ENCODE measurements around the gene MED31. TPM values are rescaled to one million over a fixed set of nuclear protein-coding genes. Genes with fewer than 3 reads are reported as not detected.
A peak's percentile ranks its signal among the peaks of the same experiment; 100 is the strongest.

Gene MED31
- total and polyA plus RNA-seq, 2 of the 13 experiments (the other 11 are each of a cell fraction or from before 2014, with no cell fraction given): 19.0 to 20.9 TPM

DNA sequence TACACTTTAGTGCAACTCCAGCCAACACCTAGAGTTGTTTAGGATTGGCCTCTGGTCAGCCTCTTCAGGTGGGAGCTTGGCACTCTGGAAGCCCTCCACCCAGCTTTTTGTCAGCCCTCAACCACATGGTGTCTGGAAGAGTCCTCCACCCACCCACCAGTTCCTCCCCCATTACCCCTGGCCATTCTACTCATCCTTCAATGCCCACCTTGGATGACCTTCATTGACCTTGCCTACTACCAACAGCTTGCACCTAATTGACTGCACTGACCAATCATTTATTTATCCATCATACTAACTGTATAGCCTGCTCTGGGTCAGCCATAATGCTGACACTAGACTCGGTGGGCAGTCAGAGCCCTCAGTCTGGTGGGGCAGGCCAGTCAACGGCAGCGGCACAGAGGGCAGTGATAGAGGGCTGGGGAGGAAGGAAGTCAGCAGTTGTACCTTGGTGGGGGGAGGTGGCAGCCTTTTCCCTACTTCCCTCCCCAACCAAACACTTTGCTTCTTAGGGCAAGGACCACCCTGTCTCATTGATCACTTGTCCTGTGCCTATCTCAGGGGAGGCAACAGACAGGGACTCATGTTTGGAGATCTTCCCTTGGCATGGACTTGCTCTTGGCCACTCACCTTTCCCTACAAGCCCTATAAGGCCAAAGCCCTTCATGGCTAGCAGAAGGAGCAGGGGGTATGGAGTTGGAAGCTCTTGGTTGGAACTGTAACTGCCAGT, 32.5 kb upstream of the MED31 start (continued):
- TF ChIP-seq, protein P1, sequence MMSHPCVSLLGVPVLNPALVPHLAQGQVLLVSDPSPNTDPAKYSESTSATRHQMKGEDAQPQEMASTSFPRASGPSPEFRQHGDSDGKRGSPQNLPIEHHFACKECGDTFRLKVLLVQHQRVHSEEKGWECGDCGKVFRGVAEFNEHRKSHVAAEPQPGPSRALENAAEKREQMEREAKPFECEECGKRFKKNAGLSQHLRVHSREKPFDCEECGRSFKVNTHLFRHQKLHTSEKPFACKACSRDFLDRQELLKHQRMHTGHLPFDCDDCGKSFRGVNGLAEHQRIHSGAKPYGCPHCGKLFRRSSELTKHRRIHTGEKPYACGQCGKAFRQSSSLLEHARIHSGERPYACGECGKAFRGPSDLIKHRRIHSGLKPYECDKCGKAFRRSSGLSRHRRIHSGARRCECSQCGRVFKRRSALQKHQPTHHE (CRISPR knock-in tag; IDR thresholded peaks at IDR 0.05; ENCODE audit: borderline replicate concordance): no peak
- TF ChIP-seq HNRNPLL (IDR thresholded peaks at IDR 0.05; ENCODE audit: low read depth, low read length, poor library complexity, severe bottlenecking) (no peak), PAWR (CRISPR knock-in tag; IDR thresholded peaks at IDR 0.05; ENCODE audit: borderline replicate concordance) (no peak), SOX6 (IDR thresholded peaks at IDR 0.05) (no peak), SOX6 (CRISPR knock-in tag; IDR thresholded peaks at IDR 0.05) (peak; percentile 23; the same call in 1 of the 2 replicates), ZIK1 (CRISPR knock-in tag; IDR thresholded peaks at IDR 0.05; ENCODE audit: borderline replicate concordance, low read depth) (no peak), NR2F2 (IDR thresholded peaks at IDR 0.05; ENCODE audit: borderline replicate concordance, low read depth) (0 out of 2 replicates have a peak, but pooled peaks have one; percentile 19), ZNF687 (CRISPR knock-in tag; IDR thresholded peaks at IDR 0.05) (peak; percentile 62), FOXK2 (IDR thresholded peaks at IDR 0.05) (no peak), ZZZ3 (CRISPR knock-in tag; IDR thresholded peaks at IDR 0.05; ENCODE audit: borderline replicate concordance) (no peak), ETV6 (CRISPR knock-in tag; conservative IDR thresholded peaks at IDR 0.05) (no peak), HNRNPH1 (optimal IDR thresholded peaks at IDR 0.05; ENCODE audit: low read depth, low read length) (peak; percentile 45), HOXA9 (CRISPR knock-in tag; IDR thresholded peaks at IDR 0.05; ENCODE audit: borderline replicate concordance) (no peak), CBFB (CRISPR knock-in tag; IDR thresholded peaks at IDR 0.05) (no peak), NFKB2 (CRISPR knock-in tag; IDR thresholded peaks at IDR 0.05; ENCODE audit: borderline replicate concordance) (no peak), ZNF605 (CRISPR knock-in tag; IDR thresholded peaks at IDR 0.05) (no peak), FOSL1 (CRISPR knock-in tag; IDR thresholded peaks at IDR 0.05; ENCODE audit: borderline replicate concordance) (no peak), FOXK1 (CRISPR knock-in tag; IDR thresholded peaks at IDR 0.05; ENCODE audit: borderline replicate concordance, low read depth) (no peak), JARID2 (CRISPR knock-in tag; IDR thresholded peaks at IDR 0.05; ENCODE audit: insufficient replicate concordance) (no peak), AGO2 (optimal IDR thresholded peaks at IDR 0.05; ENCODE audit: low read depth, low read length) (peak; percentile 44), PCBP1 (IDR thresholded peaks at IDR 0.05; ENCODE audit: borderline replicate concordance, low read depth, low read length) (no peak), MIXL1 (CRISPR knock-in tag; IDR thresholded peaks at IDR 0.05) (no peak)
- TF ChIP-seq, protein P2, sequence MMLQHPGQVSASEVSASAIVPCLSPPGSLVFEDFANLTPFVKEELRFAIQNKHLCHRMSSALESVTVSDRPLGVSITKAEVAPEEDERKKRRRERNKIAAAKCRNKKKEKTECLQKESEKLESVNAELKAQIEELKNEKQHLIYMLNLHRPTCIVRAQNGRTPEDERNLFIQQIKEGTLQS (CRISPR knock-in tag; IDR thresholded peaks at IDR 0.05): no peak
- TF ChIP-seq, protein P3, sequence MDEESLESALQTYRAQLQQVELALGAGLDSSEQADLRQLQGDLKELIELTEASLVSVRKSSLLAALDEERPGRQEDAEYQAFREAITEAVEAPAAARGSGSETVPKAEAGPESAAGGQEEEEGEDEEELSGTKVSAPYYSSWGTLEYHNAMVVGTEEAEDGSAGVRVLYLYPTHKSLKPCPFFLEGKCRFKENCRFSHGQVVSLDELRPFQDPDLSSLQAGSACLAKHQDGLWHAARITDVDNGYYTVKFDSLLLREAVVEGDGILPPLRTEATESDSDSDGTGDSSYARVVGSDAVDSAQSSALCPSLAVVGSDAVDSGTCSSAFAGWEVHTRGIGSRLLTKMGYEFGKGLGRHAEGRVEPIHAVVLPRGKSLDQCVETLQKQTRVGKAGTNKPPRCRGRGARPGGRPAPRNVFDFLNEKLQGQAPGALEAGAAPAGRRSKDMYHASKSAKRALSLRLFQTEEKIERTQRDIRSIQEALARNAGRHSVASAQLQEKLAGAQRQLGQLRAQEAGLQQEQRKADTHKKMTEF (CRISPR knock-in tag; IDR thresholded peaks at IDR 0.05): no peak

Data from HepG2 (cell line).